GM21786 (cell line): ENCODE results near the gene MMAB.

ENCODE experiments used
- ATAC-seq: cut with Tn5 transposase; IDR thresholded peaks from one replicate; pipeline ENCODE4 v1.9.1; 2021; ENCODE audit not compliant: unreplicated experiment

MMAB gene

GRCh38 chr12:109518820-109519665 is 54.3 kb downstream of the MMAB start:
- ATAC-seq = no peak

GRCh38 chr12:109517619-109518018 is 55.7 kb downstream of the MMAB start:
- no peak for ATAC-seq

GRCh38 chr12:109513977-109514376 is 59.3 kb downstream of the MMAB start:
- no peak for ATAC-seq

GRCh38 chr12:109513051-109513450 is 60.3 kb downstream of the MMAB start:
- ATAC-seq = no peak

- no peak for ATAC-seq
These were observed 60.7 kb downstream of the MMAB start for GRCh38 chr12:109512608-109513007.

GRCh38 chr12:109510196-109510595 is 63.1 kb downstream of the MMAB start:
- ATAC-seq = no peak

- no peak for ATAC-seq
These were observed 69.2 kb downstream of the MMAB start for GRCh38 chr12:109504068-109504467.
